ENCODE measurements around the gene ATP5F1A. TPM values are rescaled to one million over a fixed set of nuclear protein-coding genes. Genes with fewer than 3 reads are reported as not detected.

ATP5F1A gene
- total RNA-seq, 2 donors from 2014 or later: 240 to 264 TPM

- no peaks in the 10 kb centered on the region for H3K9me3 ChIP-seq
- ATAC-seq (ENCODE audit: insufficient number of reproducible peaks, low FRiP score, low read depth) (peak; percentile 91), DNase-seq (ENCODE audit: low spot score) (peak; percentile 55)
- peak within 1 kb of the TSS; percentile 85 for H3K4me3 ChIP-seq
- no peak for TF ChIP-seq CTCF (IDR thresholded peaks at IDR 0.05)
- no peaks in the 10 kb centered on the region for H3K27me3 ChIP-seq (replicated peaks; ENCODE audit: insufficient read depth)
- peaks cover 7 to 19% of the 10 kb centered on the region in 2 donors for H3K4me1 ChIP-seq (ENCODE audit: control insufficient read depth in 1 of 2, low read depth in 2 of 2)
- H3K27ac ChIP-seq: peak within 1 kb of the TSS; percentile 80 to 84
- H3K36me3 ChIP-seq: no peaks in the 10 kb centered on the region
Measured at GRCh38 chr18:46104128-46104911, 6.2 kb upstream of the ATP5F1A start, which contains the start of gene HAUS1. HAUS1 (plus strand) TSS chr18:46104385; CDS start chr18:46104412, 27 bp downstream.

GRCh38 chr18:46099463-46099862 lies 1.4 kb upstream of the ATP5F1A start:
- no peak for TF ChIP-seq CTCF (IDR thresholded peaks at IDR 0.05)
- no peaks in the 10 kb centered on the region for H3K9me3 ChIP-seq
- H3K4me1 ChIP-seq (ENCODE audit: control insufficient read depth in 1 of 2, low read depth in 2 of 2): peaks cover 19 to 34% of the 10 kb centered on the region in 2 donors
- peaks cover 2% of the 10 kb centered on the region for H3K36me3 ChIP-seq
- ATAC-seq (ENCODE audit: insufficient number of reproducible peaks, low FRiP score, low read depth) (no peak), DNase-seq (ENCODE audit: low spot score) (no peak)
- no peaks in the 10 kb centered on the region for H3K27me3 ChIP-seq (replicated peaks; ENCODE audit: insufficient read depth)
- no peak overlapping the region for H3K27ac ChIP-seq
- no peak overlapping the region for H3K4me3 ChIP-seq

GRCh38 chr18:46098616-46098933 lies 479 bp upstream of the ATP5F1A start:
- Histone ChIP-seq H3K4me1 (ENCODE audit: control insufficient read depth in 1 of 2, low read depth in 2 of 2) (peaks cover 19 to 33% of the 10 kb centered on the region in 2 donors), H3K27ac (peak overlapping the region; percentile 73 to 75), H3K4me3 (peak overlapping the region; percentile 96), H3K9me3 (no peaks in the 10 kb centered on the region), H3K27me3 (replicated peaks; ENCODE audit: insufficient read depth) (no peaks in the 10 kb centered on the region), H3K36me3 (peaks cover 7% of the 10 kb centered on the region)
- TF ChIP-seq CTCF (IDR thresholded peaks at IDR 0.05): no peak
- DNase-seq (ENCODE audit: low spot score): no peak
- no peak for ATAC-seq (ENCODE audit: insufficient number of reproducible peaks, low FRiP score, low read depth)

GRCh38 chr18:46097431-46097800 lies 680 bp downstream of the ATP5F1A start:
- Histone ChIP-seq H3K27ac (peak overlapping the region; percentile 73 to 74), H3K4me1 (ENCODE audit: control insufficient read depth in 1 of 2, low read depth in 2 of 2) (peaks cover 21 to 31% of the 10 kb centered on the region in 2 donors), H3K36me3 (peaks cover 9% of the 10 kb centered on the region), H3K4me3 (peak overlapping the region; percentile 96), H3K9me3 (no peaks in the 10 kb centered on the region), H3K27me3 (replicated peaks; ENCODE audit: insufficient read depth) (no peaks in the 10 kb centered on the region)
- DNase-seq (ENCODE audit: low spot score) (no peak), ATAC-seq (ENCODE audit: insufficient number of reproducible peaks, low FRiP score, low read depth) (no peak)
- no peak for TF ChIP-seq CTCF (IDR thresholded peaks at IDR 0.05)

GRCh38 chr18:46096651-46097300 lies 1.3 kb downstream of the ATP5F1A start:
- peak overlapping the region in 1 of 2 donors; percentile 73 for H3K27ac ChIP-seq
- H3K27me3 ChIP-seq (replicated peaks; ENCODE audit: insufficient read depth): no peaks in the 10 kb centered on the region
- no peaks in the 10 kb centered on the region for H3K9me3 ChIP-seq
- DNase-seq (ENCODE audit: low spot score) (no peak), ATAC-seq (ENCODE audit: insufficient number of reproducible peaks, low FRiP score, low read depth) (no peak)
- H3K36me3 ChIP-seq: peaks cover 9% of the 10 kb centered on the region
- TF ChIP-seq CTCF (IDR thresholded peaks at IDR 0.05): no peak
- peak overlapping the region; percentile 96 for H3K4me3 ChIP-seq
- peaks cover 21 to 31% of the 10 kb centered on the region in 2 donors for H3K4me1 ChIP-seq (ENCODE audit: control insufficient read depth in 1 of 2, low read depth in 2 of 2)
